Ishikawa (cell line): ENCODE data around the gene CCHCR1.

Experiments used
- CEBPB ChIP-seq: IDR thresholded peaks from 2 replicates; pipeline ENCODE4 v1.6.1; 2012
- CREB1 ChIP-seq: IDR thresholded peaks from 2 replicates; pipeline ENCODE4 v1.6.1; 2012; ENCODE audit warnings: low read depth
- EGR1 ChIP-seq: IDR thresholded peaks from 2 replicates; pipeline ENCODE4 v1.6.1; 2012
- EP300 ChIP-seq: IDR thresholded peaks from 2 replicates; pipeline ENCODE4 v1.6.1; 2012; ENCODE audit warnings: borderline replicate concordance
- FOXM1 ChIP-seq: IDR thresholded peaks from 2 replicates; pipeline ENCODE4 v1.6.1; 2012; ENCODE audit warnings: low read depth, borderline replicate concordance
- MAX ChIP-seq: IDR thresholded peaks from 2 replicates; pipeline ENCODE4 v1.6.1; 2012
- NFIC ChIP-seq: IDR thresholded peaks from 2 replicates; pipeline ENCODE4 v1.6.1; 2012
- RAD21 ChIP-seq: IDR thresholded peaks from 2 replicates; pipeline ENCODE4 v1.6.1; 2012; ENCODE audit warnings: low read depth
- REST ChIP-seq: IDR thresholded peaks from 2 replicates; pipeline ENCODE4 v1.6.1; 2012; ENCODE audit warnings: low read depth, mild to moderate bottlenecking
- TAF1 ChIP-seq: IDR thresholded peaks from 2 replicates; pipeline ENCODE4 v1.6.1; 2012; ENCODE audit warnings: low read depth, mild to moderate bottlenecking
- TCF12 ChIP-seq: IDR thresholded peaks from 2 replicates; pipeline ENCODE4 v1.6.1; 2012; ENCODE audit warnings: low read depth
- TEAD4 ChIP-seq: IDR thresholded peaks from 2 replicates; pipeline ENCODE4 v1.6.1; 2012
- USF1 ChIP-seq: IDR thresholded peaks from 2 replicates; pipeline ENCODE4 v1.6.1; 2012
- YY1 ChIP-seq: IDR thresholded peaks from 2 replicates; pipeline ENCODE4 v1.6.1; 2012; ENCODE audit warnings: low read depth
- ZBTB7A ChIP-seq: IDR thresholded peaks from 2 replicates; pipeline ENCODE4 v1.6.1; 2012; ENCODE audit warnings: low read depth

Gene CCHCR1

GRCh38 chr6:31107052-31107451, 50.5 kb downstream of the CCHCR1 start:
- TF ChIP-seq FOXM1: no peak

- TF ChIP-seq REST: no peak
- TF ChIP-seq RAD21: no peak
- no peak for TF ChIP-seq TAF1
- TF ChIP-seq CEBPB: no peak
- TF ChIP-seq NFIC: no peak
- no peak for TF ChIP-seq EGR1
- TF ChIP-seq MAX: no peak
- TF ChIP-seq FOXM1: no peak
- TF ChIP-seq TCF12: no peak
- TF ChIP-seq TEAD4: no peak
- TF ChIP-seq CREB1: no peak
- no peak for TF ChIP-seq YY1
Observed at GRCh38 chr6:31103136-31103535, 54.5 kb downstream of the CCHCR1 start.

GRCh38 chr6:31098449-31098938, 59.1 kb downstream of the CCHCR1 start:
- TF ChIP-seq EGR1 (no peak), EP300 (no peak)

- TF ChIP-seq ZBTB7A (no peak), USF1 (no peak), CEBPB (no peak), MAX (no peak), TEAD4 (no peak), TAF1 (no peak), TCF12 (no peak), YY1 (no peak), REST (no peak), RAD21 (no peak), NFIC (no peak), EGR1 (no peak), CREB1 (no peak), FOXM1 (no peak), EP300 (no peak)
Observed at GRCh38 chr6:31096656-31097055, 60.9 kb downstream of the CCHCR1 start.

- TF ChIP-seq TEAD4 (no peak), CREB1 (no peak), YY1 (no peak), MAX (no peak), FOXM1 (no peak), CEBPB (no peak), RAD21 (no peak), USF1 (no peak), NFIC (no peak), EP300 (no peak), TCF12 (no peak), EGR1 (no peak), REST (no peak), TAF1 (no peak), ZBTB7A (no peak)
Observed at GRCh38 chr6:31096215-31096614, 61.4 kb downstream of the CCHCR1 start.
